ENCODE measurements around the gene NHERF1. TPM values are rescaled to one million over a fixed set of nuclear protein-coding genes. Genes with fewer than 3 reads are reported as not detected.

NHERF1 gene
- total and polyA plus RNA-seq, 2 donors (not counting 3 experiments of a cell fraction or from before 2014, with no cell fraction given) = 24.4 to 26.9 TPM

DNA sequence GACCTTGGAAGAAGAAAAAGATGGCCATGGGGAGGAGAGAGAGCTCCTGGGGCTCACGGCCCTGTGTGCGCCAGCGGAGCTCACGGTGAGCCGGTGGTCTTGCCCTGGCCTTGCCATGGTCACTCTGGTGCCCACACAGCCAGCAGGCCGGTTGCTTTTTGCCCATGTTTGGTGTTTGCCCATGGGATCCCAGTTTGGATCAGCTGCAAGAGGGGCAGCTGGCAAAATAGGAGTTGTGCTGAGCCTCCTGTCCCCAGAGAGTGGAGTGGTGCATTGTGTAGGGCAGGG is 1.6 kb downstream of the NHERF1 start:
- dilution Hi-C loops (cut with MboI; ENCODE audit: extremely low pct_ligation_motif_present, low sequenced_read_pairs) = no loop called here
- H3K27ac ChIP-seq (ENCODE audit: insufficient read depth, low read depth, low read length) = no peak overlapping the region

More for the DNA sequence above, 1.6 kb downstream of the NHERF1 start:
- H3K79me2 ChIP-seq (ENCODE audit: control insufficient read depth, insufficient read depth, low read length) = no peaks in the 10 kb centered on the region
- DNase-seq (ENCODE audit: low read depth, low spot score) (no peak), FAIRE-seq (peak; percentile 18)
- TF ChIP-seq POLR2A (IDR thresholded peaks at IDR 0.05; ENCODE audit: low read depth, low read length) (no peak), JUN (IDR thresholded peaks at IDR 0.05; ENCODE audit: borderline replicate concordance, insufficient read depth, insufficient read length, low read depth) (no peak), GATA2 (IDR thresholded peaks at IDR 0.05; ENCODE audit: insufficient read depth, insufficient read length, low read depth, low read length) (no peak), POLR2AphosphoS5 (IDR thresholded peaks at IDR 0.05; ENCODE audit: insufficient read depth, low read depth, low read length) (no peak), FOS (IDR thresholded peaks at IDR 0.05; ENCODE audit: borderline replicate concordance, insufficient read depth, low read length) (no peak), EZH2 (IDR thresholded peaks at IDR 0.05; ENCODE audit: borderline replicate concordance, low read depth, low read length, severe bottlenecking) (no peak), MYC (IDR thresholded peaks at IDR 0.05; ENCODE audit: low read depth, low read length) (no peak)
- TF ChIP-seq, protein P1, sequence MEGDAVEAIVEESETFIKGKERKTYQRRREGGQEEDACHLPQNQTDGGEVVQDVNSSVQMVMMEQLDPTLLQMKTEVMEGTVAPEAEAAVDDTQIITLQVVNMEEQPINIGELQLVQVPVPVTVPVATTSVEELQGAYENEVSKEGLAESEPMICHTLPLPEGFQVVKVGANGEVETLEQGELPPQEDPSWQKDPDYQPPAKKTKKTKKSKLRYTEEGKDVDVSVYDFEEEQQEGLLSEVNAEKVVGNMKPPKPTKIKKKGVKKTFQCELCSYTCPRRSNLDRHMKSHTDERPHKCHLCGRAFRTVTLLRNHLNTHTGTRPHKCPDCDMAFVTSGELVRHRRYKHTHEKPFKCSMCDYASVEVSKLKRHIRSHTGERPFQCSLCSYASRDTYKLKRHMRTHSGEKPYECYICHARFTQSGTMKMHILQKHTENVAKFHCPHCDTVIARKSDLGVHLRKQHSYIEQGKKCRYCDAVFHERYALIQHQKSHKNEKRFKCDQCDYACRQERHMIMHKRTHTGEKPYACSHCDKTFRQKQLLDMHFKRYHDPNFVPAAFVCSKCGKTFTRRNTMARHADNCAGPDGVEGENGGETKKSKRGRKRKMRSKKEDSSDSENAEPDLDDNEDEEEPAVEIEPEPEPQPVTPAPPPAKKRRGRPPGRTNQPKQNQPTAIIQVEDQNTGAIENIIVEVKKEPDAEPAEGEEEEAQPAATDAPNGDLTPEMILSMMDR (IDR thresholded peaks at IDR 0.05; ENCODE audit: extremely low read depth in 1 of 2, insufficient read depth in 1 of 2, low read depth in 1 of 2, low read length in 2 of 2) = no peak
- TF ChIP-seq, protein P2, sequence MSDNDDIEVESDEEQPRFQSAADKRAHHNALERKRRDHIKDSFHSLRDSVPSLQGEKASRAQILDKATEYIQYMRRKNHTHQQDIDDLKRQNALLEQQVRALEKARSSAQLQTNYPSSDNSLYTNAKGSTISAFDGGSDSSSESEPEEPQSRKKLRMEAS (IDR thresholded peaks at IDR 0.05; ENCODE audit: insufficient read depth, insufficient read length) = no peak
- no peaks in the 10 kb centered on the region for H3K9me3 ChIP-seq (replicated peaks; ENCODE audit: control insufficient read depth, insufficient read depth, low read length)
- no peak overlapping the region for H3K4me3 ChIP-seq (replicated peaks in 1 of 3; ENCODE audit: insufficient read depth in 1 of 3, low read depth in 1 of 3, low read length in 3 of 3)
- no peaks in the 10 kb centered on the region for H3K9me1 ChIP-seq (replicated peaks; ENCODE audit: control insufficient read depth, extremely low read depth, insufficient read depth, low read length)
- intact Hi-C loops (cut with micrococcal nuclease) = no loop called here
- ChIA-PET CTCF (interaction anchor here (0.9 to 2.3 kb wide), 8 partner anchors 10 to 112 kb away, joined by 3 to 17 read pairs (median 5); no protein-coding TSS in a partner anchor), POLR2A (interaction anchor here (1.7 kb wide), 1 partner anchor 27 kb away, joined by 5 read pairs; a partner anchor contains a TSS)
- H2AFZ ChIP-seq (ENCODE audit: low read depth, low read length) = no peak overlapping the region
- no TSS peak for BruUV-seq (replicated peaks)
- H3K36me3 ChIP-seq (ENCODE audit: control insufficient read depth in 2 of 2, extremely low read depth in 1 of 2, insufficient read depth in 2 of 2, low read length in 2 of 2) = no peaks in the 10 kb centered on the region
- no peaks in the 10 kb centered on the region for H3K27me3 ChIP-seq (ENCODE audit: control insufficient read depth in 2 of 2, insufficient read depth in 2 of 2, low read length in 2 of 2)
- H3K4me2 ChIP-seq (ENCODE audit: insufficient read depth, low read length) = peak overlapping the region; percentile 82
- no peak overlapping the region for H3K9ac ChIP-seq (replicated peaks; ENCODE audit: extremely low read depth, insufficient read depth, low read length)
- H4K20me1 ChIP-seq (replicated peaks; ENCODE audit: control insufficient read depth, extremely low read depth, insufficient read depth, low read length) = no peaks in the 10 kb centered on the region
- peaks cover 4% of the 10 kb centered on the region for H3K4me1 ChIP-seq (ENCODE audit: control insufficient read depth, extremely low read depth, insufficient read depth, low read length)
